A673 (cell line): Measurements from ENCODE around the gene POGLUT3. TPM values are rescaled to one million over a fixed set of nuclear protein-coding genes. Genes with fewer than 3 reads are reported as not detected.

Experiments
- BruUV-seq: library from RNA; stranded (reverse); fragments of 400-500 nt; replicated peaks from 2 replicates; lab custom pipeline; 2021; lab: Mats Ljungman, UMichigan
- CTCF ChIA-PET: fragments of 300-600 bp; sonication (Branson Sonifier 250); formaldehyde crosslinking; loops from one replicate; lab custom pipeline; 2022; ENCODE audit warnings: antibody characterized with exemption; lab: Charles Lee
- POLR2A ChIA-PET: fragments of 300-600 bp; sonication (Branson Sonifier 250); formaldehyde crosslinking; loops from one replicate; lab custom pipeline; 2022; ENCODE audit warnings: antibody characterized with exemption; ENCODE audit not compliant: low non-redundant PET; lab: Charles Lee
- DNase-seq: peaks from one replicate; pipeline ENCODE4 v3.0.0-alpha.2; 2015; ENCODE audit warnings: low spot score
- H3K27ac ChIP-seq: fragments of 200-600 bp; sonication (generic); 2 replicates; pipeline ENCODE4 v1.5.1; 2016; ENCODE audit warnings: mixed run types, low read depth, mild to moderate bottlenecking, mixed read lengths, antibody characterized with exemption, low read length; ENCODE audit not compliant: poor library complexity, severe bottlenecking
- H3K27me3 ChIP-seq: fragments of 200-600 bp; sonication (generic); replicated peaks from 2 replicates; pipeline ENCODE4 v1.6.1; 2017; ENCODE audit warnings: mixed run types, low read depth, mild to moderate bottlenecking, mixed read lengths, antibody characterized with exemption, low read length; ENCODE audit not compliant: insufficient read depth, poor library complexity
- H3K36me3 ChIP-seq: fragments of 200-600 bp; sonication (generic); 2 replicates; pipeline ENCODE4 v1.6.1; 2016; ENCODE audit warnings: mixed run types, mild to moderate bottlenecking, mixed read lengths, antibody characterized with exemption, low read length; ENCODE audit not compliant: insufficient read depth, poor library complexity, severe bottlenecking
- H3K4me1 ChIP-seq: fragments of 200-600 bp; sonication (generic); 2 replicates; pipeline ENCODE4 v1.6.1; 2017; ENCODE audit warnings: mixed run types, mild to moderate bottlenecking, mixed read lengths, antibody characterized with exemption, low read length; ENCODE audit not compliant: insufficient read depth, poor library complexity, severe bottlenecking
- H3K4me3 ChIP-seq: fragments of 200-600 bp; sonication (generic); 2 replicates; pipeline ENCODE4 v1.5.1; 2016; ENCODE audit warnings: low read depth, mixed run types, mild to moderate bottlenecking, mixed read lengths, low read length; ENCODE audit not compliant: poor library complexity, severe bottlenecking
- H3K9me3 ChIP-seq: fragments of 200-600 bp; sonication (generic); 2 replicates; pipeline ENCODE4 v1.6.1; 2016; ENCODE audit warnings: mixed run types, low read depth, mild to moderate bottlenecking, mixed read lengths, antibody characterized with exemption, low read length; ENCODE audit not compliant: poor library complexity, severe bottlenecking
- EZH2 ChIP-seq: fragments of 200-600 bp; sonication (generic); IDR thresholded peaks from 2 replicates; pipeline ENCODE4 v1.6.1; 2017; ENCODE audit warnings: borderline replicate concordance, low read depth, mild to moderate bottlenecking, mixed read lengths, antibody characterized with exemption, low read length; ENCODE audit not compliant: poor library complexity, severe bottlenecking
- intact Hi-C: fragments of 100-400 bp; cut with micrococcal nuclease; formaldehyde crosslinking; loops from one replicate; pipeline ENCODE4 v1.10.0; 2022; ENCODE audit not compliant: unreplicated experiment
- total RNA-seq: library from RNA; stranded (reverse); gene quantifications from 2 replicates; pipeline ENCODE4 v1.2.3, GENCODE V29; 2021
- TF ChIP-seq, protein P1 (sequence below): fragments of 300-800, 200-600 bp; sonication (generic); conservative IDR thresholded peaks from 2 replicates; pipeline ENCODE4 v1.5.1; 2017; ENCODE audit warnings: low read depth, mild to moderate bottlenecking, antibody characterized with exemption, low read length, moderate library complexity, mixed read lengths

POGLUT3 gene
- total RNA-seq, 1 experiment from 2014 or later: 81.2 TPM

- H3K27ac ChIP-seq: peak overlapping the region; percentile 96
- no peaks in the 10 kb centered on the region for H3K9me3 ChIP-seq
- ChIA-PET POLR2A (no interaction called here), CTCF (no interaction called here)
- H3K4me1 ChIP-seq: peaks cover 7% of the 10 kb centered on the region
- no TSS peak for BruUV-seq
- peaks cover 2% of the 10 kb centered on the region for H3K36me3 ChIP-seq
- TF ChIP-seq, protein P1, sequence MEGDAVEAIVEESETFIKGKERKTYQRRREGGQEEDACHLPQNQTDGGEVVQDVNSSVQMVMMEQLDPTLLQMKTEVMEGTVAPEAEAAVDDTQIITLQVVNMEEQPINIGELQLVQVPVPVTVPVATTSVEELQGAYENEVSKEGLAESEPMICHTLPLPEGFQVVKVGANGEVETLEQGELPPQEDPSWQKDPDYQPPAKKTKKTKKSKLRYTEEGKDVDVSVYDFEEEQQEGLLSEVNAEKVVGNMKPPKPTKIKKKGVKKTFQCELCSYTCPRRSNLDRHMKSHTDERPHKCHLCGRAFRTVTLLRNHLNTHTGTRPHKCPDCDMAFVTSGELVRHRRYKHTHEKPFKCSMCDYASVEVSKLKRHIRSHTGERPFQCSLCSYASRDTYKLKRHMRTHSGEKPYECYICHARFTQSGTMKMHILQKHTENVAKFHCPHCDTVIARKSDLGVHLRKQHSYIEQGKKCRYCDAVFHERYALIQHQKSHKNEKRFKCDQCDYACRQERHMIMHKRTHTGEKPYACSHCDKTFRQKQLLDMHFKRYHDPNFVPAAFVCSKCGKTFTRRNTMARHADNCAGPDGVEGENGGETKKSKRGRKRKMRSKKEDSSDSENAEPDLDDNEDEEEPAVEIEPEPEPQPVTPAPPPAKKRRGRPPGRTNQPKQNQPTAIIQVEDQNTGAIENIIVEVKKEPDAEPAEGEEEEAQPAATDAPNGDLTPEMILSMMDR: no peak
- no peak for TF ChIP-seq EZH2
- no peak for DNase-seq
- H3K27me3 ChIP-seq: no peaks in the 10 kb centered on the region
- H3K4me3 ChIP-seq: no peak overlapping the region
- intact Hi-C loops: loop anchor here (5.0 kb wide), 1 partner anchor 246 kb away; the partner anchor contains the start of genes ATM and NPAT
Measured at GRCh38 chr11:108468478-108468864, 29.7 kb downstream of the POGLUT3 start.

- CTCF ChIA-PET: no interaction called here
- BruUV-seq: no TSS peak
Measured at GRCh38 chr11:108467091-108467823, 30.9 kb downstream of the POGLUT3 start, which contains the start of gene C11orf65. TSS of gene C11orf65 (minus strand) at chr11:108467529. CDS start at chr11:108461559, 5,970 bp downstream.

GRCh38 chr11:108466405-108466804, 31.8 kb downstream of the POGLUT3 start:
- peaks cover 7% of the 10 kb centered on the region for H3K4me1 ChIP-seq
- BruUV-seq: no TSS peak
- H3K9me3 ChIP-seq: no peaks in the 10 kb centered on the region
- intact Hi-C loops: loop anchor here (5.0 kb wide), 1 partner anchor 244 kb away; the partner anchor contains the start of genes ATM and NPAT
- ChIA-PET POLR2A (no interaction called here), CTCF (no interaction called here)
- no peaks in the 10 kb centered on the region for H3K27me3 ChIP-seq
- DNase-seq: no peak
- H3K36me3 ChIP-seq: no peaks in the 10 kb centered on the region
- TF ChIP-seq EZH2: no peak
- TF ChIP-seq, protein P1: no peak
- H3K4me3 ChIP-seq: peak overlapping the region; percentile 50
- H3K27ac ChIP-seq: peak overlapping the region; percentile 96

More at GRCh38 chr11:108467091-108467823, 30.9 kb downstream of the POGLUT3 start, which contains the start of gene C11orf65:
- peak within 1 kb of the TSS; percentile 50 for H3K4me3 ChIP-seq
- no peaks in the 10 kb centered on the region for H3K27me3 ChIP-seq
- POLR2A ChIA-PET: no interaction called here
- H3K4me1 ChIP-seq: peaks cover 7% of the 10 kb centered on the region
- DNase-seq: peak; percentile 99
- intact Hi-C loops: loop anchor here (5.0 kb wide), 1 partner anchor 245 kb away; the partner anchor contains the start of genes ATM and NPAT
- H3K9me3 ChIP-seq: no peaks in the 10 kb centered on the region
- TF ChIP-seq EZH2: no peak
- TF ChIP-seq, protein P1: no peak
- H3K27ac ChIP-seq: peak within 1 kb of the TSS; percentile 96
- H3K36me3 ChIP-seq: no peaks in the 10 kb centered on the region
